GM21825 (cell line): Measurements from ENCODE around the gene SIN3A.
"Not testable (repeated sequence)": the region's sequence is repeated elsewhere in the genome, so short reads cannot be mapped to it uniquely, and the experiment has no call there.

Source experiments
- ATAC-seq: cut with Tn5 transposase; IDR thresholded peaks from one replicate; pipeline ENCODE4 v1.9.1; 2021; ENCODE audit warnings: mild to moderate bottlenecking, moderate library complexity; ENCODE audit not compliant: unreplicated experiment

The SIN3A gene

DNA sequence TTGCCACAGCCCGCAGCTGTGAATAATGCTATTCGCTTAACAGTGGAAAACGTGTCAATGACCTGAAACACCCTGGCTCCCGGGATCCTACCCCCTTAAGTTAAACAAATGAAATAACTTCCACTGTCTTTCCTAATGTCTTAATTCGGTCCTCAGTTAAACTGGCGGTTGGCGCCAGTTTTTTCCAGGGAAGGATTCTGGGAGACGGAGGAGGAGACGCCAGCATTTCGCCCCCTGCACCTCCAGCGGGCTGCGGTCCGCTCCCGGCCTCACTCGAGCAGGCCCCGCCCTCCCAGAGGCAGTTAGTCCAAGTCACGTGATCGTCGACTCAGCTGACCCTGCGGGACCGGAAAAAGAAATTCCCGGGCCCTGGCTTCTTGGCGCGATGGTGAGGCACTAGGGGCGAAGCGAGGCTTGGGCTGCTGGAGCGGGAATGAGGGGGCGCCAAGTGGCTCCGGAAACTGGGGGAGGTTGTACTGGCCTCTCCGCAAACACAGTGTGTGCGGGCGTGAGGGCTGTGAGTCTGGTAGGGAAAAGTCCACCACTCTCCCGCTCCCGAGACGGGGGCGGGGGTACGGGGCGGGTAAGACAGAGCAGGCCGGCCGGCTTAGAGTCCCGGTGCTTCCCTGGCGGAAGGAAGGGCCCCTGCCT lies 115.7 kb downstream of the SIN3A start, which contains the start of gene COMMD4:
TSS of gene COMMD4 (plus strand) at position 359 of the 651 bp plus-strand sequence. CDS start at position 386, 27 bp downstream.
- peak; percentile 58 for ATAC-seq

DNA sequence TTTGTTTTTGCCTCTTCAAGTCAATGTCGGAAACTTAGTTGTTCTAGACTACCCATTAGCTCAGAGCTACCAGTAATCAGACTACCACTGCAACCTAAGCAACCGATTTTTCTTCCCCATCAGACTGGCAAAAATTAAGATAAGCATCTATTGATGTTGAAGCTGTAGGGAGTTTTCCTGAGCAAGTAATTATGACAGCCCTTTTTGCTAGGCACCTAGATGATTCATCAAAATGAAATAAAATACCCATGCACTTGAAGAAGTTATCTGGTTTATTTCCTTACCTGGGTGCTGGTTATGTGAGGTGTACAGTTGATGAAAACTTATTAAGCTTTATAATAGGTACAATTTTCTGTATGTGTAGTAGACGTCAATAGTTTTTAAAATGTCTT lies 116.2 kb downstream of the SIN3A start:
- ATAC-seq, result no peak

DNA sequence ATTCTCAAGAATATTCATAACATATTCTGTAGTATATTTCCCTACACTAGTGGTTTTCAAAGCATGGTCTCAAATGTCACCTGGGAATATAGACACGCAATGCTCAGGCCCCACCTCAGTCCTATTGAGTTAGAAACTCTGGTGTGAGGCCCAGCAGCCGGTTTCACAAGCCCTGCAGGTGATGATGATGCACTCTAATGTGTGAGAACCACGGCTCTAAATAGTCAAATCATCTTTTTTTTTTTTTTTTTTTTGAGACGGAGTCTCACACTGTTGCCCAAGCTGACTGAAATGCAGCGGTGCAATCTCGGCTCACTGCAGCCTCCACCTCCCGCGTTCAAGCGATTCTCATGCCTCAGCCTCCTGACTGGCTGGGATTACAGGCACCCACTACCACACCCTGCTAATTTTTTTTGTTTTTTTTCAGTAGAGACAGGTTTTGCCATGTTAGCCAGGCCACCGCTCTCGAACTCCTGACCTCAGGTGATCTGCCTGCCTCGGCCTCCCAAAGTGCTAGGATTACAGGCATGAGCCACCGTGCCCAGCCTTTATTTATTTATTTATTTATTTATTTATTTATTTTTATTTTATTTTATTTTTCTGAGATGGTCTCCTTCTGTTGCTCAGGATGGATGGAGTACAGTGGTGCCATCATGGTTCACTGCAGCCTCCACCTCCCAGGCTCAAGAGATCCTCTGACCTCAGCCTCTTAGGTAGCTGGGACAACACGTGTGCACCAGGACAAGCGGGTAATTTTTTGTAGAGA lies 117.7 kb downstream of the SIN3A start:
- not testable (repeated sequence) for ATAC-seq

DNA sequence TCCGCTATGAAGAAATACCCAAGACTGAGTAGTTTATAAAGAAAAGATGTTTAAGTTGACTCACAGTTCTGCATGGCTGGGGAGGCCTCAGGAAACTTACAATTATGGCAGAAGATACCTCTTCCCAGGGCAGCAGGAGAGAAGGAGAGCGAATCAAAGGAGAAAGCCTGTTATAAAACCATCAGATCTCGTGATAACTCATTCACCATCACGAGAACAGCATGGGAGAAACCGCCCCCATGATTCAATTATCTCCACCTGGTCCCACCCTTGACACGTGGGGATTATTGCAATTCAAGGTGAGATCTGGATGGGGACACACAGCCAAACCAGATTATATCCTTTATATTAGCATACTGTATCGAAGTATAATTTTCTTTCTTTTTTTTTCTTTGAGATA lies 119.4 kb downstream of the SIN3A start:
- not testable (repeated sequence) for ATAC-seq

DNA sequence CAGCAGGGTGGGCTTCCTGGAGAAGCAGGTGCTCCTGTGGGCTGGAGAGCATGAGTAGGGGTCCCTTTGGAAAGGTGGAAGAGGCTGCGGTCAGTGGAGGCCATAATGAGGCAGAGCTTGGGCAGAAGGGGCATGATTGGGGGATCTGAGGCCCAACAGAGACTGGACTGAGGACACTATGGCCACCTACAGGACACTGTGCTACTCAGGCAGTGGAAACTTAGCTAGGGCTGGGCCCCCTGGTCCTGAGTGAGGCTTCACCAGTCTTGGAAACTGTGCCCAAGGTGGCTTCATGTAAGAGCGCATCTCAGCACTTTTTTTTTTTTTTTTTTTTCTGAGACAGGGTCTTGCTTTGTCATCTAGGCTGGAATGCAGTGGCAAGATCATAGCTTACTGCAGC lies 121.9 kb downstream of the SIN3A start:
- no peak for ATAC-seq

DNA sequence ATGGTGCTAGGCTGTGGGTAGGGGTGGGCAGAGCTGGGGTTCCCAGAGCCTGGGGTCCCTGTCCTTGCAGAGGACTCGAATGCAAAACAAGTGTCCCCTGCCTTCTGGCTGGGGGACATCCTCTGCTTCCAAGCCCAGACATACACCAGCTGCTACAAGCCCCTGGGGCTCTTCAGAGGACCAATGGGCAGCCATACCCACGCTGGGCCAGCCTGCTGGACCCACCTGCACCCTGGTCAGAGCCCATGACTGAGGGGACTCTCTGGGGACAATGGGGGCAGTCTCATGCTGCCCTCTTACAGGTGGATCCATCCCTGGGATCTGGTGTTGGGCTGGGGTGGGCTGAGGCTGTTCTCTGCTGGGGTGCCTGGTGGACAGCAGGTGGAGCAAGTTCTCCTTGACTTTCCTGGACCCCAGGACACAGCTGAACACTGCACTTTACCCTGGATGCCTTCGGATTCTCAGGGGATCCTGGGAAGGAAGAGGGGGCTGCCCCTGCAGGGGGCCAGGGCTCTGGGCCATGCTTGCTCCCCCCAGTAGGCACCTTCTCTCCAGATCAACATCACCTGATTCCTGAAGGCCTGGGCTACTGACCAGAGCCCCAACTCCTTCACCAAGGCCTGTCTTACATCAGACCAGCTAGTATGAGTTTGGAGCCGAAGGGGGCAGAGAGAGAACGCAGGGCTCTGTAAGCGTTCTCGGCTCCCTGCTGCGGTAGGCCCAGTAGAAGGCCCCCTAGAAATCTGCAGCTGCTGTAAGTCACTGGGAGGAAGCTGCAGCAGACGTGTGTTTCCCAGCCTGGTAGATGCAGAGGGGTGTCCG lies 122.8 kb downstream of the SIN3A start:
- ATAC-seq, result no peak

DNA sequence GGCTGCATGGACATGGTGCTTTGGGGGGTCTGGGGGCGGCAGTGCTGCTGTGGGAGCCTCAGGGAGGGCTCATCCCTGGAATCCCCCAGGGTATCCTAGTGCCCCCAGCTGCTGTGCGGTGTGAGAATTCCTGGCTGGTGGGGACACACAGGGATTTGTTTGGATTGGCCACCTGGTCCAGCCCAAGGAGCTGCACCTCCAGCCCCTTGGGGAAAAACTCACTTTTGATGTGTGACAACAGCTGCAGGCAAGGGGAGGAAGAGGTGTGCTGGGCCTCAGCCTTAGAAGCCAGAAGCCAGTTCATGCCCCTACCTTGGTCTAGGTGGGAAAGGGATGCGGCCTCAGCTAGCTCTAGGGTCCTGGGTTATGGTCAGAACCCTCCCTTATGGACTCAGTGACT lies 124.0 kb downstream of the SIN3A start:
- no peak for ATAC-seq

DNA sequence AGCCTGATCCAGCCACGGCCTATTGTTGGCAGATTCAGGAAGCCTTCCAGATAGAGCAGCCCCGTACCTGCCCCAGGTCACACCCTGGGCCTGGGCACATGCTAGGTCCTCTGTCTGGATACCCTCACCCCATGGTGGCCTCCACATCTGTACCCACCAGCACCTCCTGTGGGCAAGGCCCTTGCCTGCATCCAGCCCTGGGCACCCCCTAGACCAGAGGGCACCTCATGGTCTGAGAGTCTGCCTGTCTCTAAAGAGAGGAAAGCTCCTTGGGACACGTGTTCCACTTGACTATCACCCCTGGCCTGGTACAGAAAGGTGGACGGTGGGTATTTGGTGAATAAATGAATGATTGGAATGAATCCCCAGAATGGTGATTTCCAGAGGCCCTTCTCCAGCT lies 124.5 kb downstream of the SIN3A start:
- ATAC-seq, result no peak

DNA sequence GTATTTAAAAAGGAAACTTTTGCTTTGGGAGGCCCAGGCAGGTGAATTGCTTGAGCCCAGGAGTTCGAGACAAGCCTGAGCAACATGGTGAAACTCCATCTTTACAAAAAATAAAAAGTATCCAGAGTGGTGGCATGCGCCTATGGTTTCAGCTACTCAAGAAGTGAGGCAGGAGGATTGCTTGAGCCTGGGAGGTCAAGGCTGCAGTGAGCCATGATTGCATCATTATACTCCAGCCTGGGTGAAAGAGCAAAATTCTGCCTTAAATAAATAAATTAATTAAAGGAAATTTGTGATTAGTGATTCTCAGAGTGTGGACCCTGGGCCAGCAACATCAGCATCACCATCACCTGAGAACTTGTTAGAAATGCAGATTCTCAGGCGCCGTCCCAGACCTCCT lies 125.6 kb downstream of the SIN3A start:
- ATAC-seq, result no peak

DNA sequence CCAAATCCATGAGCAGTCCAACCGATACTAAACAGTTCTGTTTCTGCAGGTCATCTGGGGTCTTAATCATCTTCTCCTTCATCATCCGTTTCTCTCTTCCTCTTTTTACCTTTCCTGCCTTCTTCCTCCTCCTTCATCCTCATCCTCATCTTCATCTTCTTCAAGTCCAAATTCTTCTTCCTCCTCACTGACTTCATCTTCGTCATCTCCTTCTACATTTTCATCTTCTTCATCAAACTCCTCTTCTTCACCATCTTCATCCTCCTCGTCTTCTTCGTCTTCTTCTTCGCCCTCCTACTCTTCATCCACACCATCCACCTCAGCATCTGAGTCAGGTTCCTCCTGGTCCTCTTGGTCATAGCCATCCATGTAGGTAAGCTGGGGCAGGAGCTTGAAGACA lies 129.8 kb downstream of the SIN3A start:
- ATAC-seq, result no peak
